T follicular helper cell (primary cell): Measurements from ENCODE around the gene NDUFS7.

Source experiments
- DNase-seq: peaks from one replicate; pipeline ENCODE4 v3.0.0-alpha.2; 2020; ENCODE audit warnings: low read depth

Gene NDUFS7

GRCh38 chr19:1384478-1385110 lies 887 bp downstream of the NDUFS7 start:
- DNase-seq = no peak

GRCh38 chr19:1385816-1386215 lies 2.1 kb downstream of the NDUFS7 start:
- DNase-seq = no peak

GRCh38 chr19:1386945-1387683 lies 3.4 kb downstream of the NDUFS7 start:
- DNase-seq = no peak

- DNase-seq = no peak
Measured at GRCh38 chr19:1387684-1388636, 4.3 kb downstream of the NDUFS7 start.

- no peak for DNase-seq
Measured at GRCh38 chr19:1388637-1389026, 4.9 kb downstream of the NDUFS7 start.

- DNase-seq = no peak
Measured at GRCh38 chr19:1389033-1389940, 5.6 kb downstream of the NDUFS7 start.

GRCh38 chr19:1390890-1391423 lies 7.2 kb downstream of the NDUFS7 start:
- DNase-seq = no peak

- DNase-seq = no peak
Measured at GRCh38 chr19:1392407-1392806, 8.7 kb downstream of the NDUFS7 start.

- no peak for DNase-seq
Measured at GRCh38 chr19:1392939-1393530, 9.3 kb downstream of the NDUFS7 start.

- no peak for DNase-seq
Measured at GRCh38 chr19:1393841-1394240, 10.1 kb downstream of the NDUFS7 start.

GRCh38 chr19:1394252-1395193 lies 10.8 kb downstream of the NDUFS7 start:
- no peak for DNase-seq

GRCh38 chr19:1395194-1396018 lies 11.7 kb downstream of the NDUFS7 start:
- DNase-seq = no peak

GRCh38 chr19:1396019-1396767 lies 12.5 kb downstream of the NDUFS7 start:
- DNase-seq = no peak

- DNase-seq = no peak
Measured at GRCh38 chr19:1396768-1397679, 13.3 kb downstream of the NDUFS7 start.

GRCh38 chr19:1397838-1398237 lies 14.1 kb downstream of the NDUFS7 start:
- no peak for DNase-seq

GRCh38 chr19:1399079-1399478 lies 15.4 kb downstream of the NDUFS7 start:
- DNase-seq = no peak

- DNase-seq = no peak
Measured at GRCh38 chr19:1399745-1400144, 16.0 kb downstream of the NDUFS7 start.
